Endothelial cell of umbilical vein (primary cell): Measurements from ENCODE around the gene LAMA5.

Source experiments
- POLR2A ChIP-seq: IDR thresholded peaks from 2 replicates; pipeline ENCODE4 v1.6.1; 2012; ENCODE audit warnings: low read depth, mild to moderate bottlenecking, control low read depth, low read length
- TF ChIP-seq, protein P1 (sequence below): IDR thresholded peaks from 2 replicates; pipeline ENCODE4 v1.6.1; 2011; ENCODE audit not compliant: insufficient read depth, insufficient read length
- TF ChIP-seq, protein P2 (sequence below), 2 donors: IDR thresholded peaks; 1 replicate in 1 of 2; 2 replicates in 1 of 2; pipeline ENCODE4 v1.5.1; 2011; ENCODE audit warnings: low read length in 2 of 2, mild to moderate bottlenecking in 2 of 2, moderate library complexity in 2 of 2, control low read depth in 1 of 2, inconsistent platforms in 1 of 2, low read depth in 1 of 2; ENCODE audit not compliant: insufficient read depth in 1 of 2; ENCODE audit errors: extremely low read depth in 1 of 2

DNA sequence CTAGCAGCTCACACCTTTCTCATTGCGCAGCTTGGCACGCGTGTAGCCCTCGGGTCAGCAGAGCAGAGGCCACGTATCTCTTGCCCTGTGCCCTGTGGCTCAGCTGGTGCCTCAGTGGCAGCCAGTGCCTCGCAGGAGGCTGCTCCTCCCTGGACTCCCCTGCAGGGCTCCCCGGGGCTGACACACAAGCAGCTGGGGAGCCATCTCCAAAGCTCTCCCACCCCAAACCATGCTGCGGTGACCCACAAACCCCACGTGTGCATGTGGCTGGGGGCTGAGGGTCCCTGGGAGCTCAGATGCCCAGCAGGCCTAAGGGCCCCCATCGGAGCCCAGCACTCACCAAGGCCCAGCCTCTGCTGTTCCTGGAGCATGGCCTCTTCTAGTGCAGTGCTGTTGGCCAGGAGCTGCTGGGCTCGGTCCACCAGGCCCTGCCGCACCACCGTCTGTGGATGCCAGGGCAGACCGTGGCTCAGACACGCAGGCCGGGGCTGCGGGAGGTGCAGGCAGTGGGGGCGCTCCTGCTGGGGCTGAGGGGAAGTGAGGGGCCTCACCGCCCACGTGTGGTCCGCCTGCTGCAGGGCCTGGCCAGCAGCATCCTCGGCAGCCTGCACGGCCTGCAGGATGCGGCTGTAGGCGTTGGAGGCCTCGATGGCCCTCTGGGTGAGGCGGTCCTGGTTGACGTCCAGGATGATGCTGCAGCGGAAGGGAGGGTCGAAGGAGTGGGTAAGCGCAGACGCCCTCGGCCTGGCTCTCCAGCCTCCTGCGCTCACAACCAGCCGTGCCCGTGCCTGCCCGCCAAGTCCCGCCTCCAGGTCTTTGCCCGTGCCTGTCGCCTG lies 50.6 kb downstream of the LAMA5 start:
- TF ChIP-seq, protein P1, sequence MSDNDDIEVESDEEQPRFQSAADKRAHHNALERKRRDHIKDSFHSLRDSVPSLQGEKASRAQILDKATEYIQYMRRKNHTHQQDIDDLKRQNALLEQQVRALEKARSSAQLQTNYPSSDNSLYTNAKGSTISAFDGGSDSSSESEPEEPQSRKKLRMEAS, result no peak
- TF ChIP-seq POLR2A, result no peak
- TF ChIP-seq, protein P2, sequence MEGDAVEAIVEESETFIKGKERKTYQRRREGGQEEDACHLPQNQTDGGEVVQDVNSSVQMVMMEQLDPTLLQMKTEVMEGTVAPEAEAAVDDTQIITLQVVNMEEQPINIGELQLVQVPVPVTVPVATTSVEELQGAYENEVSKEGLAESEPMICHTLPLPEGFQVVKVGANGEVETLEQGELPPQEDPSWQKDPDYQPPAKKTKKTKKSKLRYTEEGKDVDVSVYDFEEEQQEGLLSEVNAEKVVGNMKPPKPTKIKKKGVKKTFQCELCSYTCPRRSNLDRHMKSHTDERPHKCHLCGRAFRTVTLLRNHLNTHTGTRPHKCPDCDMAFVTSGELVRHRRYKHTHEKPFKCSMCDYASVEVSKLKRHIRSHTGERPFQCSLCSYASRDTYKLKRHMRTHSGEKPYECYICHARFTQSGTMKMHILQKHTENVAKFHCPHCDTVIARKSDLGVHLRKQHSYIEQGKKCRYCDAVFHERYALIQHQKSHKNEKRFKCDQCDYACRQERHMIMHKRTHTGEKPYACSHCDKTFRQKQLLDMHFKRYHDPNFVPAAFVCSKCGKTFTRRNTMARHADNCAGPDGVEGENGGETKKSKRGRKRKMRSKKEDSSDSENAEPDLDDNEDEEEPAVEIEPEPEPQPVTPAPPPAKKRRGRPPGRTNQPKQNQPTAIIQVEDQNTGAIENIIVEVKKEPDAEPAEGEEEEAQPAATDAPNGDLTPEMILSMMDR (IDR thresholded peaks at IDR 0.05; ENCODE audit: extremely low read depth in 1 of 2, insufficient read depth in 1 of 2, low read depth in 1 of 2, low read length in 2 of 2), result no peak
